Lower leg skin (tissue), 3 donors: ENCODE measurements around the gene DNER.
"Not testable (repeated sequence)": the region's sequence is repeated elsewhere in the genome, so short reads cannot be mapped to it uniquely, and the experiment has no call there.

Experiments
- CTCF ChIP-seq, 3 donors: fragments of 450-650 bp; IDR thresholded peaks; one replicate each; pipeline ENCODE4 v1.5.1; 2016; ENCODE audit warnings: antibody characterized with exemption in 3 of 3, mild to moderate bottlenecking in 3 of 3, moderate library complexity in 2 of 3
- POLR2A ChIP-seq, 2 donors: fragments of 450-650 bp; IDR thresholded peaks; one replicate each; pipeline ENCODE4 v1.6.1; 2016 to 2017; ENCODE audit warnings: antibody characterized with exemption in 2 of 2, mild to moderate bottlenecking in 1 of 2, moderate library complexity in 1 of 2

GRCh38 chr2:229373311-229373710 is 341.0 kb downstream of the DNER start:
- TF ChIP-seq CTCF, POLR2A (IDR thresholded peaks at IDR 0.05): not testable (repeated sequence)
